ENCODE results near the gene PRKCH.
A peak's percentile ranks its signal among the peaks of the same experiment; 100 is the strongest.

Gene PRKCH

GRCh38 chr14:61552241-61552640 lies 230.9 kb downstream of the PRKCH start:
- H3K4me3 Mint-ChIP-seq: peak overlapping the region; percentile 11
- peaks cover 38% of the 10 kb centered on the region for H3K36me3 Mint-ChIP-seq
- peak overlapping the region; percentile 87 for H3K27ac Mint-ChIP-seq
- H3K4me1 Mint-ChIP-seq (ENCODE audit: low read depth): peaks cover 53% of the 10 kb centered on the region
- H3K27me3 Mint-ChIP-seq: no peaks in the 10 kb centered on the region
- H3K9me3 Mint-ChIP-seq (ENCODE audit: low read depth): no peaks in the 10 kb centered on the region

- peaks cover 53% of the 10 kb centered on the region for H3K4me1 Mint-ChIP-seq (ENCODE audit: low read depth)
- H3K9me3 Mint-ChIP-seq (ENCODE audit: low read depth): no peaks in the 10 kb centered on the region
- no peaks in the 10 kb centered on the region for H3K27me3 Mint-ChIP-seq
- no peak overlapping the region for H3K4me3 Mint-ChIP-seq
- H3K36me3 Mint-ChIP-seq: peaks cover 33% of the 10 kb centered on the region
- H3K27ac Mint-ChIP-seq: peak overlapping the region; percentile 87
These were observed 232.6 kb downstream of the PRKCH start for GRCh38 chr14:61553730-61554641.

GRCh38 chr14:61555056-61555838 lies 233.9 kb downstream of the PRKCH start:
- Mint-ChIP-seq H3K4me1 (ENCODE audit: low read depth) (peaks cover 53% of the 10 kb centered on the region), H3K9me3 (ENCODE audit: low read depth) (no peaks in the 10 kb centered on the region), H3K27ac (peak overlapping the region; percentile 47), H3K27me3 (no peaks in the 10 kb centered on the region), H3K4me3 (no peak overlapping the region), H3K36me3 (peaks cover 26% of the 10 kb centered on the region)

GRCh38 chr14:61556455-61556854 lies 235.1 kb downstream of the PRKCH start:
- Mint-ChIP-seq H3K27me3 (no peaks in the 10 kb centered on the region), H3K9me3 (ENCODE audit: low read depth) (no peaks in the 10 kb centered on the region), H3K4me1 (ENCODE audit: low read depth) (peaks cover 44% of the 10 kb centered on the region), H3K36me3 (peaks cover 17% of the 10 kb centered on the region), H3K27ac (no peak overlapping the region), H3K4me3 (no peak overlapping the region)

- H3K27ac Mint-ChIP-seq: no peak overlapping the region
- no peak overlapping the region for H3K4me3 Mint-ChIP-seq
- peaks cover 12% of the 10 kb centered on the region for H3K36me3 Mint-ChIP-seq
- H3K4me1 Mint-ChIP-seq (ENCODE audit: low read depth): peaks cover 43% of the 10 kb centered on the region
- H3K9me3 Mint-ChIP-seq (ENCODE audit: low read depth): no peaks in the 10 kb centered on the region
- H3K27me3 Mint-ChIP-seq: no peaks in the 10 kb centered on the region
These were observed 235.9 kb downstream of the PRKCH start for GRCh38 chr14:61557262-61557661.

- Mint-ChIP-seq H3K36me3 (peaks cover 9% of the 10 kb centered on the region), H3K27ac (no peak overlapping the region), H3K9me3 (ENCODE audit: low read depth) (no peaks in the 10 kb centered on the region), H3K4me3 (no peak overlapping the region), H3K27me3 (no peaks in the 10 kb centered on the region), H3K4me1 (ENCODE audit: low read depth) (peaks cover 43% of the 10 kb centered on the region)
These were observed 236.5 kb downstream of the PRKCH start for GRCh38 chr14:61557854-61558253.

GRCh38 chr14:61558271-61558670 lies 236.9 kb downstream of the PRKCH start:
- no peak overlapping the region for H3K27ac Mint-ChIP-seq
- H3K9me3 Mint-ChIP-seq (ENCODE audit: low read depth): no peaks in the 10 kb centered on the region
- H3K27me3 Mint-ChIP-seq: no peaks in the 10 kb centered on the region
- no peak overlapping the region for H3K4me3 Mint-ChIP-seq
- peaks cover 7% of the 10 kb centered on the region for H3K36me3 Mint-ChIP-seq
- peaks cover 43% of the 10 kb centered on the region for H3K4me1 Mint-ChIP-seq (ENCODE audit: low read depth)

GRCh38 chr14:61559641-61560201 lies 238.3 kb downstream of the PRKCH start:
- H3K9me3 Mint-ChIP-seq (ENCODE audit: low read depth): no peaks in the 10 kb centered on the region
- peaks cover 41% of the 10 kb centered on the region for H3K4me1 Mint-ChIP-seq (ENCODE audit: low read depth)
- H3K27ac Mint-ChIP-seq: no peak overlapping the region
- peaks cover 4% of the 10 kb centered on the region for H3K36me3 Mint-ChIP-seq
- no peaks in the 10 kb centered on the region for H3K27me3 Mint-ChIP-seq
- no peak overlapping the region for H3K4me3 Mint-ChIP-seq

- Mint-ChIP-seq H3K27ac (no peak overlapping the region), H3K36me3 (peaks cover 2% of the 10 kb centered on the region), H3K9me3 (ENCODE audit: low read depth) (no peaks in the 10 kb centered on the region), H3K27me3 (no peaks in the 10 kb centered on the region), H3K4me3 (no peak overlapping the region), H3K4me1 (ENCODE audit: low read depth) (peaks cover 37% of the 10 kb centered on the region)
These were observed 238.9 kb downstream of the PRKCH start for GRCh38 chr14:61560323-61560722.

GRCh38 chr14:61561104-61561503 lies 239.7 kb downstream of the PRKCH start:
- Mint-ChIP-seq H3K27ac (no peak overlapping the region), H3K9me3 (ENCODE audit: low read depth) (no peaks in the 10 kb centered on the region), H3K27me3 (no peaks in the 10 kb centered on the region), H3K36me3 (no peaks in the 10 kb centered on the region), H3K4me1 (ENCODE audit: low read depth) (peaks cover 38% of the 10 kb centered on the region), H3K4me3 (no peak overlapping the region)

GRCh38 chr14:61561657-61562276 lies 240.4 kb downstream of the PRKCH start:
- Mint-ChIP-seq H3K4me1 (ENCODE audit: low read depth) (peaks cover 44% of the 10 kb centered on the region), H3K36me3 (no peaks in the 10 kb centered on the region), H3K9me3 (ENCODE audit: low read depth) (no peaks in the 10 kb centered on the region), H3K27ac (no peak overlapping the region), H3K4me3 (no peak overlapping the region), H3K27me3 (no peaks in the 10 kb centered on the region)

GRCh38 chr14:61562321-61563161 lies 241.2 kb downstream of the PRKCH start:
- no peaks in the 10 kb centered on the region for H3K27me3 Mint-ChIP-seq
- H3K9me3 Mint-ChIP-seq (ENCODE audit: low read depth): no peaks in the 10 kb centered on the region
- H3K36me3 Mint-ChIP-seq: no peaks in the 10 kb centered on the region
- H3K4me1 Mint-ChIP-seq (ENCODE audit: low read depth): peaks cover 43% of the 10 kb centered on the region
- H3K27ac Mint-ChIP-seq: peak overlapping the region; percentile 46
- no peak overlapping the region for H3K4me3 Mint-ChIP-seq

- no peak overlapping the region for H3K4me3 Mint-ChIP-seq
- peaks cover 47% of the 10 kb centered on the region for H3K4me1 Mint-ChIP-seq (ENCODE audit: low read depth)
- no peaks in the 10 kb centered on the region for H3K27me3 Mint-ChIP-seq
- H3K27ac Mint-ChIP-seq: peak overlapping the region; percentile 46
- no peaks in the 10 kb centered on the region for H3K36me3 Mint-ChIP-seq
- no peaks in the 10 kb centered on the region for H3K9me3 Mint-ChIP-seq (ENCODE audit: low read depth)
These were observed 241.8 kb downstream of the PRKCH start for GRCh38 chr14:61563162-61563511.

All from activated naive CD8-positive, alpha-beta T cell (primary cell).